ENCODE data around the gene KCNS3.

DNA sequence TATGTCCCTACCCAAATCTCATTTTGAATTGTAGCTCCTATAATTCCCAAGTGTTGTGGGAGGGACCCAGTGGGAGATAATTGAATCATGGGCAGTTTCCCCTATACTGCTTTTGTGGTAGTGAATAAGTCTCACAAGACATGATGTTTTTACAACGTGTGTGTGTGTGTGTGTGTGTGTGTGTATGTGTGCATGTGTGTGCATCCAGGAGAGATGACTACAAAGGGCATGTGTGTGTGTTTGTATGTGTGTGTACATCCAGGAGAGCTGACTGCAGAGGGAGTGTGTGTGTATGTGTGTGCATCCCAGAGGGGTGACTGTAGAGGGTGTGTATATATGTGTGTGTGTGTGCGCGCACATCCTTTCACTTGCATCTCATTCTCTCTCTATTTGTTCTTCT, 86.7 kb downstream of the KCNS3 start:
- TF ChIP-seq L3MBTL2 (conservative IDR thresholded peaks at IDR 0.05) (no peak), ELF4 (IDR thresholded peaks at IDR 0.05) (no peak)
- TF ChIP-seq, protein P1, sequence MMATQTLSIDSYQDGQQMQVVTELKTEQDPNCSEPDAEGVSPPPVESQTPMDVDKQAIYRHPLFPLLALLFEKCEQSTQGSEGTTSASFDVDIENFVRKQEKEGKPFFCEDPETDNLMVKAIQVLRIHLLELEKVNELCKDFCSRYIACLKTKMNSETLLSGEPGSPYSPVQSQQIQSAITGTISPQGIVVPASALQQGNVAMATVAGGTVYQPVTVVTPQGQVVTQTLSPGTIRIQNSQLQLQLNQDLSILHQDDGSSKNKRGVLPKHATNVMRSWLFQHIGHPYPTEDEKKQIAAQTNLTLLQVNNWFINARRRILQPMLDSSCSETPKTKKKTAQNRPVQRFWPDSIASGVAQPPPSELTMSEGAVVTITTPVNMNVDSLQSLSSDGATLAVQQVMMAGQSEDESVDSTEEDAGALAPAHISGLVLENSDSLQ (IDR thresholded peaks at IDR 0.05) = no peak

Data from HEK293T (cell line).